NCI-H345 treated with DMSO at 0.1 percent for 48 hours (cell line): ENCODE results near the gene CDK13.
"Not testable (repeated sequence)": the region's sequence is repeated elsewhere in the genome, so short reads cannot be mapped to it uniquely, and the experiment has no call there.

ENCODE experiments used
- DNase-seq: peaks from one replicate; lab custom pipeline; 2025; ENCODE audit not compliant: unreplicated experiment; lab: John Stamatoyannopoulos, UW

The CDK13 gene

GRCh38 chr7:40145596-40146130, 195.6 kb downstream of the CDK13 start:
- DNase-seq, result not testable (repeated sequence)

DNA sequence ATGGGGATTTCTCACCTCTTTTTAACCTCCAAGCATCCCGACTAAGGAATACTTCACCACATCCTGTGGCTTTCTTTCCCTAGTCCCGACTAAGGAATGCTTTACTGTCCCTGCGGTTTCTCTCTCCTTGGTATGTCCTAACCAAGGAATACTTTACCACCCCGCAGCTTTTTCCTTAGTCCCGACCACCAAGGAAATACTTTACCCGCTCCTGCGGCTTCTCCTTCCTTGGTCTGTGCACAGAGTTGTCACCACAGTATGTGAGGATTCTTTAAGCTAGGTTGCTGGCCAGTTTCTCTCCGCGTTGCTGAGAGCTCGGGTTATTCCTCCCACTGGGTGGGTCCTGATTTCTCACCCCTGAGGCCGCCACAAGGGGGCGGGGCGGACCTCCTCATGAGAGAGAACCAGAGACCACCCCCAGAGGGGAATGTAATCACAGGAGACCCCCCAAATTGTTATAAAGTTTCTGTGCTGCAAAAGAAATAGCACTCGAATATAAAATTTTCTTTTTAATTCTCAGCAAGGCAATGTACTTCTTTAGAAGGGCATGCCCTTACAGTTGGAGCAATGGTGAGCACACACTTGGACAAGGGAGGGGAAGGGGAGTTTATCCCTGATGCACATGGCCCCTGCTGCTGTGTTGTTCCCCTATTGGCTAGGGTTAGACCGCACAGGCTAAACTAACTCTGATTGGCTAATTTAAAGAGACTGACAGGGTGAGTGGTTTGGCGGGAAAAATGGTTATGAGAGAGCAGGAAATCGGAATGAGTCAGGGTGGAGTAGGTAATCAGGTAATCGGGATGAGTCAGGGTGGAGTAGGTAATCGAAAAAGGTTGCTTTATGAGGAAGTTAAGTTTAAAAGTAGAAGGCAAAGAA, 197.6 kb downstream of the CDK13 start:
- no peak for DNase-seq

- not testable (repeated sequence) for DNase-seq
Measured at GRCh38 chr7:40148247-40148580, 198.2 kb downstream of the CDK13 start.

DNA sequence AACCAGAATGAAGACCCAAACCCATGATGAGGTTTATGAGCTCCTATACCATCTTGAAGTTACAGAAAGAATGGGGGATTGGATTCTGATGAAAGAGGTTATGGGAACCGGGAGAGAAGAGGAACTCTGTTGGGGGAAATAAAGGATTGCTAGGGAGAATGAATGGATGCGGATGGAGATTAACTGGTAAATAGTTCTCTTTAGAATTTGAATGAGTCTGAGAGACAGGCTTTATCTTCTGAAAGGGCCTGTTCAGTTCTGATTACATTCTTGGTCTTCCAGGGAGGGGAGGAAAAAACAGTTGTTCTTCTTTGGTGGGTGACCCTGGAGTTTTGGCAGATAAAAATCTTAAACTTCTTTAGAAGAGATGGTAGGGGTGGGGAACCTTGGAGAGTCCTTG, 198.6 kb downstream of the CDK13 start:
- DNase-seq, result no peak
